Epithelial cell of esophagus (primary cell): Measurements from ENCODE around the gene MLST8.

Experiments used
- DNase-seq: peaks from one replicate; pipeline ENCODE4 v3.0.0; 2010; ENCODE audit warnings: low read depth
- H3K4me3 ChIP-seq: 2 replicates; pipeline ENCODE4 v1.5.1; 2011; ENCODE audit warnings: mild to moderate bottlenecking, low read length, control low read depth
- TF ChIP-seq, protein P1 (sequence below): IDR thresholded peaks from 2 replicates; pipeline ENCODE4 v1.5.1; 2011; ENCODE audit warnings: low read depth, mild to moderate bottlenecking, low read length, control low read depth, inconsistent platforms; ENCODE audit not compliant: insufficient read depth; ENCODE audit errors: missing control alignments

MLST8 gene

DNA sequence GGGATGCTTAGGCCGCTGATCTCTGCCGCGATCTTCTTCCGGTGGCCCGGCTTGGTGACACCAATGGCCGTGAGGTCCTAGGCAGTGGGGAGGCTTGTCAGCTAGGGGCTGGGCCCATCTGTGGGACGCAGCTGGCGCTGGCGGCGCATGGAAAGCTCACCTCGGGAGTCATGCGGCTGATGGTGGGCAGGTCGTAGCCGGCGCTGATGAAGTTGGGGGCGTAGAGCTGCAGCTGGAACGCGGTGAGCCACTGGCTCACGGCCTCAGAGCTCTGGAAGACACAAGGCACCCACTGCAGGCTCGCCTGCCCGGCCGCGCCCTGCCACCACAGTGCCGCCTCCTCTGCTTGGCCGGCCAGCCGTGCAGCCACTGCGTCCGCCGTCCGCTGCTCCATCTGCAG is 21.6 kb upstream of the MLST8 start:
- TF ChIP-seq, protein P1, sequence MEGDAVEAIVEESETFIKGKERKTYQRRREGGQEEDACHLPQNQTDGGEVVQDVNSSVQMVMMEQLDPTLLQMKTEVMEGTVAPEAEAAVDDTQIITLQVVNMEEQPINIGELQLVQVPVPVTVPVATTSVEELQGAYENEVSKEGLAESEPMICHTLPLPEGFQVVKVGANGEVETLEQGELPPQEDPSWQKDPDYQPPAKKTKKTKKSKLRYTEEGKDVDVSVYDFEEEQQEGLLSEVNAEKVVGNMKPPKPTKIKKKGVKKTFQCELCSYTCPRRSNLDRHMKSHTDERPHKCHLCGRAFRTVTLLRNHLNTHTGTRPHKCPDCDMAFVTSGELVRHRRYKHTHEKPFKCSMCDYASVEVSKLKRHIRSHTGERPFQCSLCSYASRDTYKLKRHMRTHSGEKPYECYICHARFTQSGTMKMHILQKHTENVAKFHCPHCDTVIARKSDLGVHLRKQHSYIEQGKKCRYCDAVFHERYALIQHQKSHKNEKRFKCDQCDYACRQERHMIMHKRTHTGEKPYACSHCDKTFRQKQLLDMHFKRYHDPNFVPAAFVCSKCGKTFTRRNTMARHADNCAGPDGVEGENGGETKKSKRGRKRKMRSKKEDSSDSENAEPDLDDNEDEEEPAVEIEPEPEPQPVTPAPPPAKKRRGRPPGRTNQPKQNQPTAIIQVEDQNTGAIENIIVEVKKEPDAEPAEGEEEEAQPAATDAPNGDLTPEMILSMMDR = no peak
- no peak for DNase-seq
- no peak overlapping the region for H3K4me3 ChIP-seq

DNA sequence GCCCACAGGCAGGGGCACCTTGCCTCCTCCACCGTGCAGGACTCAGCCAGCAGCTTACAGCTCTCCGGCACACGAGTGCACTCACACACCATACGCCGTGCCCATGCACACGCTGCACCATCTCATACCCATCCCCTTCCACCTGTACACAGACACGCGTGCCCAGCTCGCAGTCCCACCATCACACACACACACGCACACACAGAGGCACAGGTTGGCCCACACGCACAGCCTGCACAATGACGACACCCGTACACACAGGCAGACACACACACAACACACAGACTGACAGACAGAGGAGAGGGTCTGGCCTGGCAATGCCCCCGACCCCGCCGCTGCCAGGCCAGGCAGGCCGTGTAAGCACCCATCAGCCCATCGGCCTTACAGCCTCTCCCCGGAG is 20.9 kb upstream of the MLST8 start:
- no peak overlapping the region for H3K4me3 ChIP-seq
- no peak for DNase-seq
- TF ChIP-seq, protein P1 = no peak

DNA sequence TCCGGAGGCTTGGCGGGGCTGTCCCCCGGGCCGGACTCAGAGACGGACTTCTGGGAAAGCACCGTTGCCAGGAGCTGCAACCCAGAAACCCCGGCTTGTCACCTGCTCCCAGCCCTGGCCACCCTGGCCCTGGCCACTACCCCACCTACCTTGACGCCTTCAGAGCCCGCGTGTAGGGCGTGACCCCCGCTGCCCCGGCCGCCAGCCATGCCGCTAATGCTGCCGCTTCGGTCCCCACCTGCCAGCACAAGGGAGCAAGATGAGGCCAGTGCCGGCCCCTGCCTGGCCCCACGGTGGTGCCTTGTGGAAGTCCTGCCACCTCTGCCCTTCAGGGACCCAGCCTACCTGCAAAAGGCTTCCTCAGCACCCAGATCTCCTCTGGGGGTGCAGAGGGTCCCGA is 20.3 kb upstream of the MLST8 start:
- TF ChIP-seq, protein P1 = no peak
- no peak for DNase-seq
- H3K4me3 ChIP-seq = no peak overlapping the region

DNA sequence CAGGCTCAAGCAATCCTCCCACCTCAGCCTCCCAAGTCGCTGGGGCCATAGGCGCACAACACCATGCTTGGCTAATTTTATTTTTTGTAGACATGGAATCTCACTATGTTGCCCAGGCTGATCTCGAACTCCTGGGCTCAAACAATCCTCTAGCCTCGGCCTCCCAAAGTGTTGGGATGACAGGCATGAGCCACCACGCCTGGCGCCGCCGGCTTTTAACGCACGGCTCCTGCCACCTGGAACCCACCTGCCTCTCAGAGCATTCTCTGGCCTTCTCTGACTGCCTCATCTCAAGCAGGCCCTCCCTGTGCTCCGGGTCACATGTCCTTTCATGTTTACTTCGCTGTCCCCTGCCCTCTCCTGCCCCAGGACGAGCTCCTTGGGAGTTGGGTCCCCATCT is 19.2 kb upstream of the MLST8 start:
- no peak overlapping the region for H3K4me3 ChIP-seq
- TF ChIP-seq, protein P1 = no peak
- no peak for DNase-seq

DNA sequence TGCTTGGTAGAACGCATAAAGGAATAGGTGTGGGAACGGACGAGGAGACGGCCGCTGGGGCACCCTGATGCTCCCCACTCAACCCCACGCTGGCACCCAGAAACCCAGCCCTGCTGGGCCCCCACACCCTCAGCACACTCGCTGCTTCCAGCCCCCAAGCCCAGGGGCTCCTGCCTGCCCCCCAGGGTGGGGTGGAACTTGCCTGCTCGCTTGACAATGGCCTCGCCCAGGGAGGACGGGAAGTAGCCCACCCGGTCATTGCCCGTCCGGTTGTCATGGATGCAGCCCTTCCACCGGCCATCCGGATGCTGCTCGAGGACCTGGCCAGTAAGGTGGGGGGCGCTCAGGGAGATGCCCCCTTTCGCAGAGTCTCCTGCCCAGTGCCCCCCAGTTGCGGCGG is 18.7 kb upstream of the MLST8 start:
- DNase-seq = no peak
- H3K4me3 ChIP-seq = no peak overlapping the region
- TF ChIP-seq, protein P1 = no peak

DNA sequence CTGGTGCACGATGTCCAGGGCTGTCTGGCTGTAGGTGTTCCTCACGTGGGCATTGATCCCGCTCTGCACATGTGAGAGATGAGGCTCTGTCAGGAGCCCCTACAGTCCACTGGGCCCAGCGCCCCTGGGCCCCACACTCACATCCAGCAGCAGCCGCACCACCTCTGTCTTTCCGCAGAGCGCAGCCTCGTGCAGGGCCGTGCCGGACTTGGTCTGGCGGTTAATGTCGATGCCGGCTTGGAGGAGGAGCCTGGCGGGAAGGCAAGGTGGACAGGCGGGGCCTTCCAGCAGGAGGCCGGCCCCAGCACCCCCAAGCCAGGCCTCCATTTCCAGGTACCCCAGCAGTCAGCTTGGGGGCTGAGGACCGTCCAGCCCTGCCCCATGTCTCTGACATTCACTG is 18.0 kb upstream of the MLST8 start:
- DNase-seq = no peak
- TF ChIP-seq, protein P1 = no peak
- H3K4me3 ChIP-seq = no peak overlapping the region

DNA sequence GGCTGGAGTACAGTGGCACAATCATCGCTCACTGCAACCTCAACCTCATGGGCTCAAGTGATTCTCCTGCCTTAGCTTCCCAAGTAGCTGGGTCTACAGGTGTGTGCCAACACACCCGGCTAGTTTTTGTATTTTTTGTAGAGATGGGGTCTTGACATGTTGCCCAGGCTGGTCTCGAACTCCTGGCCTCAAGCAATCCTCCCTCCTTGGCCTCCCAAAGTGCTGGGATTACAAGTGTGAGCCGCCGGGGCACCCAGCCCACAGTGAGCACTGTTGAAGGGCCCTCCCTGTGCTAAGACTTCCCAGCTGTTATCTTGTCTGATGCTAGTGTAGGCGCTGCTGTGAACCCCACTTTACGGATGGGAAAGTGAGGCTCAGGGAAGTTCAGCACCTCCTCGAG is 16.9 kb upstream of the MLST8 start:
- no peak overlapping the region for H3K4me3 ChIP-seq
- DNase-seq = no peak
- TF ChIP-seq, protein P1 = no peak
